GM18502 (cell line): ENCODE data around the gene MYO10.
"Not testable (repeated sequence)": the region's sequence is repeated elsewhere in the genome, so short reads cannot be mapped to it uniquely, and the experiment has no call there.

ENCODE experiments used
- ATAC-seq: cut with Tn5 transposase; IDR thresholded peaks from one replicate; pipeline ENCODE4 v1.9.1; 2021; ENCODE audit warnings: mild to moderate bottlenecking; ENCODE audit not compliant: unreplicated experiment, poor library complexity

MYO10 gene

GRCh38 chr5:16727755-16728325 is 208.2 kb downstream of the MYO10 start:
- no peak for ATAC-seq

- peak; percentile 48 for ATAC-seq
These were observed 209.5 kb downstream of the MYO10 start for GRCh38 chr5:16726538-16726946.

GRCh38 chr5:16725575-16725974 is 210.5 kb downstream of the MYO10 start:
- no peak for ATAC-seq

- no peak for ATAC-seq
These were observed 212.3 kb downstream of the MYO10 start for GRCh38 chr5:16723821-16724220.

GRCh38 chr5:16722097-16722495 is 214.0 kb downstream of the MYO10 start:
- no peak for ATAC-seq

- no peak for ATAC-seq
These were observed 214.7 kb downstream of the MYO10 start for GRCh38 chr5:16721151-16722096.

GRCh38 chr5:16718036-16718435 is 218.1 kb downstream of the MYO10 start:
- ATAC-seq, result not testable (repeated sequence)

GRCh38 chr5:16713386-16713928 is 222.6 kb downstream of the MYO10 start:
- ATAC-seq, result no peak

- ATAC-seq, result no peak
These were observed 223.5 kb downstream of the MYO10 start for GRCh38 chr5:16712620-16713019.

GRCh38 chr5:16712178-16712577 is 223.9 kb downstream of the MYO10 start:
- ATAC-seq, result no peak

GRCh38 chr5:16709691-16710433 is 226.2 kb downstream of the MYO10 start:
- no peak for ATAC-seq

- ATAC-seq, result no peak
These were observed 228.3 kb downstream of the MYO10 start for GRCh38 chr5:16707869-16708192.

GRCh38 chr5:16707168-16707868 is 228.8 kb downstream of the MYO10 start:
- no peak for ATAC-seq

- ATAC-seq, result no peak
These were observed 231.1 kb downstream of the MYO10 start for GRCh38 chr5:16704945-16705344.

- no peak for ATAC-seq
These were observed 233.1 kb downstream of the MYO10 start for GRCh38 chr5:16702964-16703363.

- no peak for ATAC-seq
These were observed 234.7 kb downstream of the MYO10 start for GRCh38 chr5:16701134-16702099.

GRCh38 chr5:16700081-16700480 is 236.0 kb downstream of the MYO10 start:
- ATAC-seq, result no peak

- no peak for ATAC-seq
These were observed 240.3 kb downstream of the MYO10 start for GRCh38 chr5:16695779-16696178.

GRCh38 chr5:16693879-16694278 is 242.2 kb downstream of the MYO10 start:
- ATAC-seq, result no peak
